Measurements from ENCODE around the gene HOXB8.

DNA sequence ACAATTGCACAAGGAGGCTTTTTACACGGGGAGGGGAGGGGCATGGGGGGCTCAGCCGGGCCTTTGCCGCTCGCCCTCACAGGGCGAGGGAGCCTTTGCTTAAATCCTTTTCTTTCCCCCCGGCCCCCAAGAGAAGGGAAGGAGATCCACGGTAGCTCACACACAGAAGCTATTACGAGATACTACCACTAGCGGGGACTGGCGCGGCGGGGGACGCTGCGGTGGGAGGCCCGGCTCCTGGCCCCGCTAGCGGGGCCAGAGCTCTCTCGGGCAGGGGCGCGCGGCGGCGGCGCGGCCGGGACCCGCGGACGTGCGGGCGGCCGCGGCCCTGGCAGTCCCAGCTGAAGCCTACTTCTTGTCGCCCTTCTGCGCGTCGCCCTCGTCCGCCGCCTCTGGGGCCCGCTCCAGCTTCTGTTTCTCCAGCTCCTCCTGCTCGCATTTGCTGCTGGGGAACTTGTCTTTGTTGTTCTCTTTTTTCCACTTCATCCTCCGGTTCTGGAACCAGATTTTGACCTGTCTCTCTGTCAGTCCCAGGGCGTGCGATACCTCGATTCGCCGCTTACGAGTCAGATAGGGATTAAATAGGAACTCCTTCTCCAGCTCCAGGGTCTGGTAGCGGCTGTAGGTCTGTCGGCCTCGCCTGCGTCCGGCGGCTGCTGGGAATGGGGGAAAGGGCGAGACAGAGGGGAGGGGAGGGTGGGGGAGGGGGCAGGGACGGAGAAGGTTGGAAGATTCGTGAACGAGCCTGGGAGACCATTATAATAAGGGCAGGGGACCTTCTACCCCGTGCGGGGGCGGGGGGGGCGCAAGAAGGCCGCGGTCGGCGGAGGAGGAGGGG is 2.0 kb downstream of the HOXB8 start:
- TF ChIP-seq POLR2A (IDR thresholded peaks at IDR 0.05; ENCODE audit: low read depth, low read length) (no peak), POLR2AphosphoS5 (IDR thresholded peaks at IDR 0.05; ENCODE audit: low read depth, low read length) (no peak), SPI1 (IDR thresholded peaks at IDR 0.05; ENCODE audit: low read depth, low read length) (no peak)
